ENCODE results near the gene TMEM203.
A peak's percentile ranks its signal among the peaks of the same experiment; 100 is the strongest.

TMEM203 gene

GRCh38 chr9:137217276-137218211, 12.1 kb upstream of the TMEM203 start:
- no peak for DNase-seq

- DNase-seq = no peak
Measured at GRCh38 chr9:137216188-137216965, 10.9 kb upstream of the TMEM203 start.

DNA sequence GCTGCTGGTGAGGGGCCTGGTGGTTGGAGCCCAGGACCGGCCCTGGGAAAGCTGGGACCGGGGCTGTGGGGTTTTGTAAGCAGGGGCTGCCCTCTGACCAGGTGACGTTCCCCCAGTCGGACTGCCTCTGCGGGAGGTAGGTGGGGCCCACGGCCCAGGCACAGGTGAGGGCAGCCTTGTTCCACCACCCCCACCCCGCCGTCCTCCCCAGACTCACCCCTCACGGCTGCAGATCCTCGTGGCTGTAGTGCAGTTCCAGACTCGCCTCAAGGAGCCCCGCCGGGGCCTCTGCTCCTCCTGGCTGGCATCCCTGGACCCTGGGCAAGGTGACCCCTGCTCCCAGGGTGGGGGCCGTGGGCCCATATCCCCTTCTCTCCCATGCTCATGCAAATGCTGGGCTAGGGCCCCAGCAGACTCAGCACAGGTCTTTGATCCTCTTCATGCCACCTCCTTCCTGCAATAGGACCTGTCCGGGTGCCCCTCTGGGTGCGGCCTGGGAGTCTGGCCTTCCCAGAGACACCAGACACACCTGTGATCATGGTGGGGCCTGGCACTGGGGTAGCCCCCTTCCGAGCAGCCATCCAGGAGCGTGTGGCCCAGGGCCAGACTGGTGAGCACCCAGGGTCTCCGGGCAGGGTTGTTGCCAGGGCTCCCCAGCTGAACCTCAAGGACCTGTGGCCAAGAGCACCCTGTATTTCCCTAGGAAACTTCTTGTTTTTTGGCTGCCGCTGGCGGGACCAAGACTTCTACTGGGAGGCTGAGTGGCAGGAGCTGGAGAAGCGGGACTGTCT, 9.9 kb upstream of the TMEM203 start:
- no peak for DNase-seq

DNA sequence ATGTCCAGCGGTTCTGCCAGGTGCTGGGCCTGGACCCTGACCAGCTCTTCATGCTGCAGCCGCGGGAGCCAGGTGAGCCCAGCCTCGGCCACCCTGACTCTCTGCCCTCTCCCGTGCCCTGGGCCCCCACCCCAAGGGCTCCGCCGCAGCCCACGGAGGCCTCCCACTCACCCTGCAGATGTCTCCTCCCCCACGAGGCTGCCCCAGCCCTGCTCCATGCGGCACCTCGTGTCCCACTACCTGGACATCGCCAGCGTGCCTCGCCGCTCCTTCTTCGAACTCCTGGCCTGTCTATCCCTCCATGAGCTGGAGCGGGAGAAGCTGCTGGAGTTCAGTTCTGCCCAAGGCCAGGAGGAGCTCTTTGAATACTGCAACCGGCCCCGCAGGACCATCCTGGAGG, 9.2 kb upstream of the TMEM203 start:
- no peak for DNase-seq

- no peak for DNase-seq
Measured at GRCh38 chr9:137213160-137214060, 8.0 kb upstream of the TMEM203 start.

- DNase-seq = no peak
Measured at GRCh38 chr9:137212520-137212919, 7.1 kb upstream of the TMEM203 start.

GRCh38 chr9:137211532-137211931, 6.1 kb upstream of the TMEM203 start:
- DNase-seq = no peak

GRCh38 chr9:137206602-137207001, 1.2 kb upstream of the TMEM203 start:
- DNase-seq = no peak

- DNase-seq = no peak
Measured at GRCh38 chr9:137204731-137205125, 720 bp downstream of the TMEM203 start.

DNA sequence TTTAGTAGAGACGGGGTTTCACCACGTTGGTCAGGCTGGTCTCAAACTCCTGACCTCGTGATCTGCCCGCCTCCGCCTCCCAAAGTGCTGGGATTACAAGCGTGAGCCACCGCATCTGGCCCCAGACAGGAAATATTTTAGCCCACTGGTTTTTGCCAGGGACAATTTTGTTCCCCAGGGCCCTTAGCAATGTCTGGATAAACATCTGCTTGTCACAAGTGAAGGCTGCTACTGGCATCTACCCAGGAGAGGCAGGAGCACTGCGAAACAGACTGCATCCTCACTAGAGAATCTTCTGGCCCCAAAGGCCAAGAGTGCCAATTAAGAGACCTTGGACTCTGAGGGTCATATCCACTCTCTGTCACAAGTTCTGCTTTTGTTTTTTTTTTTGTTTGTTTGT, 2.5 kb downstream of the TMEM203 start:
- no peak for DNase-seq

GRCh38 chr9:137201205-137201868, 4.1 kb downstream of the TMEM203 start:
- DNase-seq = no peak

DNA sequence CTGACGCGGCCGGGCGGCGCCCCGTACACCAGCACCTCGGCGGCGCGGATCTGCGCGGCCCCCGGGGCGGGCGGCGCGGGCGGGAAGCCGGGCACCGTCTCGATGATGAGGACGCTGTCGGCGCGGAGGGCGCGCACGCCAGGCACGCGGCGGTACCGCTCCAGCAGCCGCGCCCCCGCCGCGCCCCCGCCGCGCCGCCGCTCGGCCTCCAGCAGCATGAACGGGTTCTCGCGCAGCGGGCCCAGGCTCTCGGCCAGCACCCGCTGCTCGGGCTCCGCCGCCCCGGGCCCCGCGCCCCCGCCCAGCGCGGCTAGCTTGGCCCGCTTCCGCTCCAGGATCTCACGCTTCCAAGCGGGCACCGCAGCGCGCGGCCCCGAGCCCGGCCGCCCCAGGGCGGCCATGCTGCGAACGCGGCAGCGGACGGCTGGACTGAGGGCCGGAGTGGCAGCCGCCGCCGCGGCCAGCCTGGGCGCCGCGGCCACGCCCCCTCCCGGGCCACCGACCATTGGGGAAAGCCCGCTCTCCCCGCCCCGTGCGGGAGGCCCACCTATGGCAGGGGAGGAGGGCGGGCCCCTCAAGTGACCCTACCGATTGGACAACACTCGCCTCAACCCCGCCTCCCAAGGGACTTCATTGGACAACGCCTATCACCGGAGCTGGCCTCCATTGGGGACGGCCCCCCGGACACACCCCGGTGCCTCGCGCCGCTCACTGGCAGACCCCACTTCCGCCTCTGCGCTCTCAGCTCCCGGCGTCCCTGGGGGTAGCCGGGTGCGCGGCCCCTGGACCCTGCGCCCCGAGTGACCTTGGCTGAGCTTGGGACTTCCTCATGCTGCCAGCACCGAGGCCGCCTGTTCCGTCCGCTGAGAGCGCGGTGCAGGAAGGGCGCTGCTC, 4.9 kb downstream of the TMEM203 start, which contains the start of gene TPRN:
TPRN (minus strand) TSS at position 431 of the 894 bp plus-strand sequence; CDS start at position 401, 30 bp downstream.
- peak; percentile 99 for DNase-seq

DNA sequence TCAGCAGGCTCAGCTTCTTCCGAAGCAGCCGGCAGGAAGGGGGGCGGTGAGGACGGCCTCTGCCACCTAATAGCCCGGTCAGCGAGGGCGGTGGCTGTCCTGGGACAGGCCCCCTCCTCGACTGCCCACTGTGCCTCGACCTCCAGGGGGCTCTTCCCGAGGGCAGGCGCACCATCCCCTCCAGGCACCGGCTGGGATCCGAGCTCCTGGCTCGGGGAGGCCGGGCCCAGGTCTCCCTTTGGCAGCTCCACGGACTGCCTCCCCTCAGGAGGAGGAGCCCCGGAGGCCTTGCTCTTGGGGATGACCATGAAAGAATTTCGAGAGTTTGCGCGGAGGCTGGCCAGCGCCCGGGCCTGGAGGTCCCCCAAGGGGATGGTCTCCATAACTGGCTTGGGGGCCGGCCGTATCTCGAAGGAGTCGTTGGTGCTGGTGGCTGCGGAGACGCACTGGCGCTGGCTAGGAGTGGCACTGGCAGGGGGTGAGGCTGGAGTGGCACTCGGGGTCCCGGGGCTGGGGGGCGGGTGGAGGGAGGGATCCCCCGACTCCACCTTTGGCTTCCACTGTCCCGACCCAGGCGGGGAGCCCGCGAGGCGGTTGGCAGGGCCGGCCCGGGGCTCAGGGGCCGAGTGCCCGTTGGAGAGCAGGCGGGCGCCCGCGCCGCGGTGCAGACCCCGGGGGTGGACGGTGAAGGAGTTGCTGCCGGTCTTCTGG, 5.9 kb downstream of the TMEM203 start:
- DNase-seq = no peak

- no peak for DNase-seq
Measured at GRCh38 chr9:137198902-137199283, 6.6 kb downstream of the TMEM203 start.

GRCh38 chr9:137198051-137198901, 7.2 kb downstream of the TMEM203 start:
- DNase-seq = no peak

- DNase-seq = no peak
Measured at GRCh38 chr9:137195525-137196220, 9.8 kb downstream of the TMEM203 start.

DNA sequence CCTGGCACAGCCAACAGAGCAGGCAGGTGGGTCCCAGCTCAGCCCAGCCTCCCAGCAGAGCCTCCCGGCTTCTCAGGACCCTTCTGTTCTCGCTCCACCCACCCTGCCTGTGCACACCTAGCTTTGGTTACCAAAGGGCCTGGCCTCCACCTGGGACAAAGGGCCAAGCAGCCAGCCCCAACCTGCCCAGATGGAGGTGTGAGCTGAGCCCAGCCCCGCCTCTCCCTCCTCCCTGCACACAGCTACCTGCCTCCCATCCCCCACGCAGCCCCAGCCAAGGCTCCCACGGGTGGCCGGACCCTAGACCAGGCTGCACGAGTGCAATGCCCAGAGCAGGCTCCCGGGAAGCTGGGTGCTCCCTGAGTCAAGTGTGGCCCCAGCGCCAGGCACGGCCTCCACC, 10.5 kb downstream of the TMEM203 start:
- DNase-seq = no peak

DNA sequence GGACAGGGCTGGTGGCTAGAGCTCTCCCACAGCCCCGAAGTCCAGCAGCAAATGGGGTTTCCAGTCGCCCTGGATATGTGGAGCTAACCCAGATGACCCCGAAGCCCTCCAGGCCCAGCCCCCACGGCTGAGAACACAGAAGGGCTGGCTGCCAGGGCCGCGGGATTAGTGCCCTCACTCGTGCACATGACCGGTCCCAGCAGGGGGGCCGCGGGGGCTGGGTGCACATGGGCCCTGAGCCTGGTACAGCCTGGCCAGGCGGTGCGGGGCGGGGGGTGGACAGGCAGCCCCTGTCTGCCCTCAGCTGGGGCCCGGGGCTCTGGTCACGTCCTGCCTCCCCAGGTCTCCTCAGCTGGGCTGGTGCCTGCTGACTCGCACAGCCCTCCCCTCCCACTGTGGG, 11.1 kb downstream of the TMEM203 start:
- no peak for DNase-seq

All from activated CD4-positive, alpha-beta T cell treated with anti-CD3 and anti-CD28 coated beads, Interleukin-2, amount 50 U/mL, for 16 hours (primary cell).